Endothelial cell of umbilical vein (primary cell): ENCODE data around the gene DUS1L. TPM values are rescaled to one million over a fixed set of nuclear protein-coding genes. Genes with fewer than 3 reads are reported as not detected.

ENCODE experiments used
- BruUV-seq: library from RNA; stranded (reverse); fragments of 400-500 nt; replicated peaks from 2 replicates; lab custom pipeline; 2021; lab: Mats Ljungman, UMichigan
- CTCF ChIA-PET: fragments of 300-600, 350-600 bp; sonication (Branson Sonifier 250); formaldehyde crosslinking; loops from one replicate; lab custom pipeline; 2021; ENCODE audit warnings: antibody characterized with exemption, inconsistent platforms; lab: Charles Lee
- POLR2A ChIA-PET: fragments of 300-600, 350-600 bp; sonication (Branson Sonifier 250); formaldehyde crosslinking; loops from one replicate; lab custom pipeline; 2021; ENCODE audit warnings: antibody characterized with exemption, inconsistent platforms; lab: Charles Lee
- DNase-seq: peaks from one replicate; pipeline ENCODE4 v3.0.0-alpha.2; 2011; ENCODE audit warnings: low read depth, low spot score
- FAIRE-seq: peaks from 2 replicates; lab custom pipeline; 2011; peaks lifted over from hg19 to GRCh38; lab: Jason Lieb, UNC
- H2AFZ ChIP-seq: 2 replicates; pipeline ENCODE4 v1.6.0; 2012; ENCODE audit warnings: low read depth, low read length, control low read depth, inconsistent platforms
- H3K27ac ChIP-seq: 2 replicates; pipeline ENCODE4 v1.5.1; 2011; ENCODE audit warnings: low read depth, mild to moderate bottlenecking, control low read depth, low read length, moderate library complexity; ENCODE audit not compliant: insufficient read depth
- H3K27me3 ChIP-seq, 2 experiments: 2 replicates each; pipeline versions ENCODE4 v1.6.0 to v1.6.1; 2011; ENCODE audit warnings: low read length in 2 of 2, mixed read lengths in 1 of 2; ENCODE audit not compliant: control insufficient read depth in 2 of 2, insufficient read depth in 2 of 2
- H3K36me3 ChIP-seq, 2 experiments: 2 replicates in 1 of 2; 3 replicates in 1 of 2; pipeline ENCODE4 v1.5.1; 2011; ENCODE audit warnings: low read length in 2 of 2, mild to moderate bottlenecking in 1 of 2, moderate library complexity in 1 of 2; ENCODE audit not compliant: control insufficient read depth in 2 of 2, insufficient read depth in 2 of 2; ENCODE audit errors: extremely low read depth in 1 of 2
- H3K4me1 ChIP-seq: 3 replicates; pipeline ENCODE4 v1.5.1; 2011; ENCODE audit warnings: mild to moderate bottlenecking, low read length; ENCODE audit not compliant: control insufficient read depth, insufficient read depth; ENCODE audit errors: extremely low read depth
- H3K4me2 ChIP-seq: 2 replicates; pipeline ENCODE4 v1.6.1; 2011; ENCODE audit warnings: low read length, control low read depth, mixed read lengths; ENCODE audit not compliant: insufficient read depth
- H3K4me3 ChIP-seq, 3 experiments: fragments of 200-600 bp in 1 of 3; sonication (generic), shearing (Covaris generic) in 1 of 3; replicated peaks in 1 of 3; 2 replicates each; pipeline ENCODE4 v1.5.1; 2011 to 2016; ENCODE audit warnings: control low read depth in 3 of 3, low read length in 3 of 3, mild to moderate bottlenecking in 2 of 3, inconsistent platforms in 1 of 3, low read depth in 1 of 3, moderate library complexity in 1 of 3; ENCODE audit not compliant: insufficient read depth in 1 of 3
- H3K79me2 ChIP-seq: 2 replicates; pipeline ENCODE4 v1.6.0; 2012; ENCODE audit warnings: low read length, inconsistent platforms; ENCODE audit not compliant: control insufficient read depth, insufficient read depth
- H3K9ac ChIP-seq: replicated peaks from 2 replicates; pipeline ENCODE3; 2011; ENCODE audit warnings: low read length, control low read depth; ENCODE audit not compliant: insufficient read depth; ENCODE audit errors: extremely low read depth
- H3K9me1 ChIP-seq: replicated peaks from 3 replicates; pipeline ENCODE4 v1.6.0; 2011; ENCODE audit warnings: mild to moderate bottlenecking, low read length; ENCODE audit not compliant: control insufficient read depth, insufficient read depth; ENCODE audit errors: extremely low read depth
- H3K9me3 ChIP-seq: replicated peaks from 2 replicates; pipeline ENCODE4 v1.5.1; 2012; ENCODE audit warnings: low read length, inconsistent platforms; ENCODE audit not compliant: control insufficient read depth, insufficient read depth
- H4K20me1 ChIP-seq: replicated peaks from 2 replicates; pipeline ENCODE3; 2011; ENCODE audit warnings: mild to moderate bottlenecking, low read length; ENCODE audit not compliant: control insufficient read depth, insufficient read depth; ENCODE audit errors: extremely low read depth
- CTCF ChIP-seq, 2 donors: IDR thresholded peaks; 1 replicate in 1 of 2; 2 replicates in 1 of 2; pipeline ENCODE4 v1.5.1; 2011; ENCODE audit warnings: low read length in 2 of 2, mild to moderate bottlenecking in 2 of 2, moderate library complexity in 2 of 2, control low read depth in 1 of 2, inconsistent platforms in 1 of 2, low read depth in 1 of 2; ENCODE audit not compliant: insufficient read depth in 1 of 2; ENCODE audit errors: extremely low read depth in 1 of 2
- EZH2 ChIP-seq: IDR thresholded peaks from 2 replicates; pipeline ENCODE4 v1.6.1; 2012; ENCODE audit warnings: borderline replicate concordance, low read depth, mild to moderate bottlenecking, moderate library complexity, low read length, inconsistent platforms; ENCODE audit not compliant: severe bottlenecking
- FOS ChIP-seq: IDR thresholded peaks from 2 replicates; pipeline ENCODE4 v1.6.1; 2011; ENCODE audit warnings: mild to moderate bottlenecking, low read length, moderate library complexity, borderline replicate concordance; ENCODE audit not compliant: insufficient read depth
- GATA2 ChIP-seq: IDR thresholded peaks from 2 replicates; pipeline ENCODE4 v1.7.0; 2011; ENCODE audit warnings: low read depth, mild to moderate bottlenecking, moderate library complexity, mixed read lengths, low read length; ENCODE audit not compliant: insufficient read length, insufficient read depth
- JUN ChIP-seq: IDR thresholded peaks from 2 replicates; pipeline ENCODE4 v1.6.1; 2011; ENCODE audit warnings: borderline replicate concordance, low read depth; ENCODE audit not compliant: insufficient read length, insufficient read depth
- MYC ChIP-seq: IDR thresholded peaks from one replicate; pipeline ENCODE4 v1.6.1; 2011; ENCODE audit warnings: mild to moderate bottlenecking, low read depth, low read length
- POLR2A ChIP-seq: IDR thresholded peaks from 2 replicates; pipeline ENCODE4 v1.6.1; 2012; ENCODE audit warnings: low read depth, mild to moderate bottlenecking, control low read depth, low read length
- POLR2AphosphoS5 ChIP-seq: IDR thresholded peaks from 2 replicates; pipeline ENCODE4 v1.6.1; 2012; ENCODE audit warnings: low read depth, mild to moderate bottlenecking, control low read depth, low read length, moderate library complexity; ENCODE audit not compliant: insufficient read depth
- dilution Hi-C: fragments of 300-500 bp; cut with MboI; formaldehyde crosslinking; loops from one replicate; pipeline ENCODE4 v1.15.0; 2019; ENCODE audit warnings: low sequenced_read_pairs; ENCODE audit not compliant: extremely low pct_ligation_motif_present
- intact Hi-C: fragments of 100-400 bp; cut with micrococcal nuclease; formaldehyde crosslinking; loops from one replicate; pipeline ENCODE4 v1.10.0; 2022
- polyA plus RNA-seq, 4 experiments: library from polyadenylated mRNA; depleted of rRNA in 3 of 4; stranded (reverse) in 3 of 4; unstranded in 1 of 4; fragments of >200 nt; gene quantifications; 2 replicates each; pipeline versions ENCODE4 v1.2.1 to v1.2.3, GENCODE V29; 2011 to 2012; ENCODE audit warnings: missing spikeins in 1 of 4
- total RNA-seq: library from RNA; stranded (reverse); gene quantifications from 2 replicates; pipeline ENCODE4 v1.2.3, GENCODE V29; 2021
- TF ChIP-seq, protein P1 (sequence below): IDR thresholded peaks from 2 replicates; pipeline ENCODE4 v1.6.1; 2011; ENCODE audit not compliant: insufficient read depth, insufficient read length

The DUS1L gene
- total and polyA plus RNA-seq, 2 donors (not counting 3 experiments of a cell fraction or from before 2014, with no cell fraction given) = 60.1 to 92.9 TPM

GRCh38 chr17:82011617-82012187, 53.9 kb downstream of the DUS1L start:
- Histone ChIP-seq H3K27me3 (no peaks in the 10 kb centered on the region), H4K20me1 (no peaks in the 10 kb centered on the region), H3K36me3 (no peaks in the 10 kb centered on the region), H3K27ac (no peak overlapping the region), H3K79me2 (no peaks in the 10 kb centered on the region), H2AFZ (no peak overlapping the region), H3K4me2 (no peak overlapping the region), H3K4me3 (no peak overlapping the region), H3K4me1 (no peaks in the 10 kb centered on the region), H3K9me1 (no peaks in the 10 kb centered on the region), H3K9me3 (no peaks in the 10 kb centered on the region), H3K9ac (no peak overlapping the region)
- DNase-seq (no peak), FAIRE-seq (no peak)
- CTCF ChIA-PET = interaction anchor here (0.7 kb wide), 1 partner anchor 8 kb away, joined by 5 read pairs; no protein-coding TSS in a partner anchor
- no peak for TF ChIP-seq FOS
- no peak for TF ChIP-seq EZH2
- no peak for TF ChIP-seq CTCF (IDR thresholded peaks at IDR 0.05; ENCODE audit: extremely low read depth in 1 of 2, insufficient read depth in 1 of 2, low read depth in 1 of 2, low read length in 2 of 2)
- no peak for TF ChIP-seq JUN
- TF ChIP-seq POLR2A = no peak
- TF ChIP-seq, protein P1, sequence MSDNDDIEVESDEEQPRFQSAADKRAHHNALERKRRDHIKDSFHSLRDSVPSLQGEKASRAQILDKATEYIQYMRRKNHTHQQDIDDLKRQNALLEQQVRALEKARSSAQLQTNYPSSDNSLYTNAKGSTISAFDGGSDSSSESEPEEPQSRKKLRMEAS = no peak
- TF ChIP-seq MYC = no peak
- no peak for TF ChIP-seq GATA2
- no peak for TF ChIP-seq POLR2AphosphoS5
- intact Hi-C loops (no loop called here), dilution Hi-C loops (no loop called here)
- POLR2A ChIA-PET = no interaction called here
- no TSS peak for BruUV-seq
